GM12891 (cell line): Measurements from ENCODE around the gene NOG.

Source experiments
- DNase-seq: peaks from one replicate; pipeline ENCODE4 v3.0.0; 2011; ENCODE audit warnings: low spot score; ENCODE audit not compliant: insufficient read length
- FAIRE-seq: peaks from 2 replicates; lab custom pipeline; 2011; peaks lifted over from hg19 to GRCh38; lab: Jason Lieb, UNC
- PAX5 ChIP-seq: IDR thresholded peaks from 2 replicates; pipeline ENCODE4 v1.6.1; 2011; ENCODE audit warnings: low read length, moderate library complexity, mild to moderate bottlenecking; ENCODE audit not compliant: insufficient read depth, severe bottlenecking
- POLR2A ChIP-seq: IDR thresholded peaks from 2 replicates; pipeline ENCODE4 v1.6.1; 2011; ENCODE audit warnings: low read depth, low read length, control low read depth
- POLR2AphosphoS5 ChIP-seq: IDR thresholded peaks from 2 replicates; pipeline ENCODE4 v1.6.1; 2011; ENCODE audit warnings: low read depth, low read length, control low read depth
- POU2F2 ChIP-seq: IDR thresholded peaks from 2 replicates; pipeline ENCODE4 v1.6.1; 2011; ENCODE audit warnings: low read depth, mild to moderate bottlenecking, control low read depth, low read length, moderate library complexity
- SPI1 ChIP-seq: IDR thresholded peaks from 2 replicates; pipeline ENCODE4 v1.6.1; 2011; ENCODE audit warnings: low read depth, low read length, control low read depth
- TAF1 ChIP-seq: IDR thresholded peaks from 2 replicates; pipeline ENCODE4 v1.6.1; 2011; ENCODE audit warnings: low read depth, low read length, control low read depth

The NOG gene

GRCh38 chr17:56641894-56642293 is 48.4 kb downstream of the NOG start:
- TF ChIP-seq SPI1 = peak; percentile 52; the same call in 1 of the 2 replicates
- no peak for TF ChIP-seq POLR2AphosphoS5
- FAIRE-seq (no peak), DNase-seq (no peak)

- no peak for DNase-seq
- TF ChIP-seq POLR2A = no peak
- no peak for TF ChIP-seq TAF1
- TF ChIP-seq PAX5 = no peak
- TF ChIP-seq POLR2AphosphoS5 = no peak
- TF ChIP-seq POU2F2 = no peak
- TF ChIP-seq SPI1 = no peak
- FAIRE-seq = no peak
Measured at GRCh38 chr17:56642424-56642823, 48.9 kb downstream of the NOG start.
